IPS DF 19.7 (cell line): ENCODE data around the gene OSBPL7.

ENCODE experiments used
- DNase-seq: peaks from one replicate; pipeline ENCODE4 v3.0.0-alpha.2; 2013; ENCODE audit warnings: low read depth, low spot score

OSBPL7 gene

DNA sequence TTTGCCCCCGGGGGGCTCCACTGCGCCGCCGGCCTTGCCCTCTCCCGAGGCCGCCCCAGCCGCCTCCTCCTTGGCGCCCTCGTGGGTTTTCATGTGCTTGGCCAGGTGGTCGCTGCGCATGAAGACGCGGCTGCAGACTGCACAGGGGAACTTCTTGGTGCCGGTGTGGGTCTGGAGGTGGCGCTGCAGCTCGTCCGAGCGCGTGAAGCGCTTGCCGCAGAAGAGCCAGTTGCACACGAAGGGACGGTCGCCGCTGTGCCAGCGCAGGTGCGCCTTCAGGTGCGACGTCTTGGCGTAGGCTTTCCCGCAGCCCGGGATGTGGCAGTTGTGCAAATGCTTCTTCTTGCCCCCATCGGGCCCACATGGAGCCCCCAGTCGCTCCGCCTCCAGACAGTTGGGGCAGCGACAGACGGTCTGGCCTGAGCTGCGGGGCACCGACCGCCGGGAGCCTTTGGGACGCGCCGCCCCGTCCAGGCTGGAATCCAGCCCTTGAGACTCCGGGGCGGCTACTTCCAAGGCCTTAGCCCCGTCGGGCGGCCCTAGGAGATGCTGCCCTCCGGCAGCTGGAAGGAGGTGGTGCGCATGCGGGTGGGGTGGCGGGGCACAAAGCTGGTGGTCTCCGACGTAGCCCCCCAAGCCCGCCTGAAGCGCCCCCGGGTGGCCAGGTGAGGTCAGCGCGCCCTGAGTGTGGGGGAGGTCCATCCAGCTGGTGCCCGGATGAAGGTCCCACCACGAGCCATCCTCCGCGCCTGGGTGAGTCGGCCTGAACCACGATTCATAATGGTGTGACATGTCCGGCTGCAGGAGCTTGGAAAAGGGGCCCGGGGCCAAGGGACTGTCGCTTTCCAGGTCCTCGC, 26.0 kb upstream of the OSBPL7 start:
- no peak for DNase-seq

- no peak for DNase-seq
Measured at GRCh38 chr17:47846716-47847340, 25.2 kb upstream of the OSBPL7 start.

GRCh38 chr17:47845716-47846075, 24.1 kb upstream of the OSBPL7 start:
- DNase-seq, result no peak

DNA sequence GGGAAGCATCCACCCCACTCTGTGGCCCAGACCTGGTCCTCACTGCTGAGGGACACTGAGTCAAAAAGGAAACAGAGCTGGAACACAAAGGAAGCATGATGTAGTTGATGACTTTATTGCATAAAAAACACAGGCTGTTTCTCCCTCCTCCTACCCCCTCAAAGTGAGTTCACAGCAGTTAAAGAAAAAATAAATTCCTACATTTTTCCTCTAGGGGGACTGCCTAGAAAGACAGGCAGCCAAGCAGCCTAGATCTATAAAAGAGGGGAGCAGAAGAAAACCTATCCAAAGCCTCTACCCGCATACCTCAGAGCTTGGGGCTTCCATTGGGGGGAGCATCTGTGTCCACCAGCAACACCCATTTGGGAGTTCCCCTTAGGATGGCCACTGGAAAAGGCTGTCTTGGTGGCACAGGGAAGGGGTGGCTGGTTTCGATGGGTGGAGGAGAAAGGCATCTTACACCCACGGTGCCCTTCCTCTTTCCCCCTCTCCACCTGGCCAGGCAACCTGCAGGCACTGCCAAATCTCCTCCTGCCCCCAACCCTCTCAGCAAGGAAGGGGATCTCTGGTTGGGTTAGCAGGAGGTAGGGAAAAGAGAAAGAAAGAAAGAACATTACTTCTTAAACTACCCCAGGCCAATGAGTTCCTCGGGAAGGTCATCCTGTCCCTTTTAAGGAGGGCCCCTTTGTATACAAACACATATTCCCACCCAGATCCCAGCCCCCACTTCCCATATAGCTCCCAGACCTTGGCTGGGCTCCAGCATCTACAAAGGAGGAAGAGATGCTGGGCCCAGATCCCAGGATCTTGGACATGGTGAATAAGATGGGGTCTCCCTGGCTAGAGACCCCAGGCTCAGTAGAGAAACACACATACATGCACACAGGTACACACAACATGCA, 23.5 kb upstream of the OSBPL7 start:
- no peak for DNase-seq

- DNase-seq, result no peak
Measured at GRCh38 chr17:47844227-47844626, 22.6 kb upstream of the OSBPL7 start.

DNA sequence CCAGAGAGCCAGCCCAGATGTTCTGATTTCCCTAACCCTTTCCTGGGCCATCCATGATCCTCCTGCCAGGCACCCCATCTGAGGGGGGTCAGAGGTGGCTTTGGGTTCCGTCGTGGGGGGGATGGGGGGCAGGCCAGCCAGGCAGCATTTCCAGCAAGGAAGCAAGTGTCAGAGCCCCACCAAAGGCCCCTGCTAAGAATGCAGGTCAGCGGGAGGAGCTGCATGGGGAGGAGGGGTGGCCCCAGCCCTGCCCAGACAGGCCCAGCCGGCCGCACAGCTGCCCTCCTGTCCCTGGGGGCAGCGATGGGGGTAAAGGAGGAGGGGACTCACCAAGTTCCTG, 21.8 kb upstream of the OSBPL7 start:
- DNase-seq, result no peak

DNA sequence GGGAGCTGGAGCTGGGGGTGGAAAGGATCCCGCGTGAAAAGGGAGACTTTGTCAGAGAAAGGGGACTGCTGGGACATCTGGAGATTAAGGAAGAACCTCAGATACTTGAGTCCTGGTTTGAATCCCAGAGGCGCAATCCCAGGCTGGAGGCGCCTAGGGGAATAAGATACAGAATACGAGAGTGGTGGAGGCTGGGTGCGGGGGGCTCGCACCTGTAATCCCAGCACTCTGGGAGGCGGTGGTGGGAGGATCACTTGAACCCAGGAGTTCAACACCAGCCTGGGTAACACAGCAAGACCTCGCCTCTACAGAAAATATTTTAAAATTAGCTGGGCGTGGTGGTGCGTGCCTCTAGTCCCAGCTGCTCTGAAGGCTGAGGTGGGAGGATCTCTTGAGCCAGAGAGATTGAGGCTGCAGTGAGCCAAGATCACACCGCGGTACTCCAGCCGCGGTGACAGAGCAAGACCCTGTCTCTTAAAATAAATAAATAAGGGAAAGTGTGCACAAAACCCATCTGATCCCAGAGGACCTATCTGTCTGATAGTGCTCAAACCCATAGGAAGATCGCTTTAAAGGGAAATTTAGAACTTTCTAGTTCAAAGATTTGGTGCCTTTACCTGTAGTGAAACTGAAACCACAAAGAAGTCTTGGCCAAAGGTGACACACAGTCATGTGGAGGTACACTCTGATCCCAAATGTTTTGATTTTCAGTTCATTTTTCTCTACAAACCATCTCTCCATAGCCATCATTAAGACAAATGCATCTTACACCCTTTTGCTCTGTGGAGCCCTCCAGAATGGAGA, 20.1 kb upstream of the OSBPL7 start:
- no peak for DNase-seq

DNA sequence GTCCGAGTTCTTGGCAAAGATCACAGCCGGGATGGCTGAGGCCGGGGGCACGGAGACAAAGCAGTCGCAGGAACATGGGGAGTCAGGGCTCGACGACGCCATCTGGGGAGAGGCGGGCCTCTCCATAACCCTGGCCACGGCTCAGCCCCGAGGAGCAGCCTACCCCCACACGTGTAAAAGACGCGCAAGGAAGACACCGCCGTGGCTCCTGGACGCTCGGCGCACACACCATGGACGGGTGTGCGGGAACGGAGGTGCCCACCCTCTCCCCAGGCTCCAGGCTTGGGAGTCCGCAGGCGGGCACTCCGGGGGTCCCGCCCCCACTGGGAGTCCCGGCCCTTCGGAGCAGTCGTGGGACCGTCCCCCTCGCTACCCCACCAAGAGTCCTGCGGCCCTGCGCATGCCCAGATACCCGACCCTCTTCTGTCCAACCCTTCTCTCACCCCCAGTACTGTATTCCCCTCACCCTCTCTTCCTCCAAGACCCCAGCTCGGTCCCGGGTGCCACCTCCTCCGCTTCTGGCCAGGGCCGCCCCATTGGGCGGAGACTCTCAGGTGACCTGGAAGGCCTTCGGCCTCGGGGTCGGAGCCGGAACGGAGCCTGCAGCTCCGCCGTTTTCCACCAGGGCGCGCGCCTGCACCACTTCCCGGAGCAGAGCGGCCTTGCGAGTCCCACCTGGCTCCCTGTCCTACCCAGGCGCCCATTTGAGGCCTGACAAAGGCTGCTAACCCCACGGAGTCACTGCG, 19.3 kb upstream of the OSBPL7 start, which contains the start of gene SCRN2:
TSS of gene SCRN2 (minus strand) at position 532 of the 746 bp plus-strand sequence. CDS start at position 102, 430 bp downstream.
- DNase-seq, result no peak

GRCh38 chr17:47840001-47840741, 18.6 kb upstream of the OSBPL7 start:
- no peak for DNase-seq

- DNase-seq, result no peak
Measured at GRCh38 chr17:47839071-47839470, 17.5 kb upstream of the OSBPL7 start.

- DNase-seq, result no peak
Measured at GRCh38 chr17:47838636-47839035, 17.0 kb upstream of the OSBPL7 start.

GRCh38 chr17:47837401-47838039, 15.9 kb upstream of the OSBPL7 start:
- DNase-seq, result no peak

DNA sequence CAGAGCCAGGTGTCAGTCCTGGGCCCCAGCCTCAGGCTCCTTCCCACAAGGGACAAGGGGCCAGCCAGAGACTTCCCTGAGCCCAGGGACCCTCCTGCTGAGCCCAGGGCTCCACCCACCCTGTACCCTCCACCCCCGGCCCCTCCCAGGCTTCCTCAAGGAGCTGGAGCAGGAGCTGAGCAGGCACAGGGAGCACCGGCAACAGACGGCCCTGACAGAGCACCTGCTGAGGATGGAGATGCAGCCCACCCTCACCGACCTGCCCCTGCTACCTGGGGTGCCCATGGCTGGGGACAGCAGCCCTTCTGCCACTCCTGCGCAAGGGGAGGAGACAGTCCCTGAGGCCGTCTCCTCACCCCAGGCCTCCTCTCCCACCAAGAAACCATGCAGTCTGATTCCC, 15.0 kb upstream of the OSBPL7 start:
- no peak for DNase-seq

DNA sequence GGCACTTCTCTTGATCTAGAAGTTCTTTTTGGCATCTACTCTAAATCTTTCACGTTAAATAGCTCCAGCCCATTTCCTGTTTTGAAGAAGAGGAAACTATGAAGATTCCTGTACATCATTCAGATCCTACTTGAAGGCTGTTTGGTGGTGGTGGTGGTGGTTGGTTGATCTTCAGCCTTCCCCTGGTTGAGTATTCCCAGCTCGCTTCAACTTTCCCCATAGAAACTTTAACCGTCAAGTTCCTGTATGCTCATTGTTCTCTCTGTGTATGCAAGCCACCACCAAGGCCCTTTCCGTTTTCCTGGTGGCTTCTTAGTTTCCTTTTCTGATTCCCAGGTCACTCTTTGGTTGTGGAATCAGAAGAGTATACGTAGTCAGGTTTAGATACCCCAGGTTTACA, 13.2 kb upstream of the OSBPL7 start:
- DNase-seq, result no peak

GRCh38 chr17:47831934-47832327, 10.3 kb upstream of the OSBPL7 start:
- DNase-seq, result no peak

GRCh38 chr17:47831003-47831933, 9.7 kb upstream of the OSBPL7 start, which contains the start of the genes LRRC46 and MRPL10:
TSS of gene LRRC46 (plus strand) at chr17:47831670. CDS start at chr17:47831990, 320 bp downstream.
TSS of gene MRPL10 (minus strand) at chr17:47831541. CDS start at chr17:47831511, 30 bp downstream.
- DNase-seq, result peak; percentile 74

- DNase-seq, result no peak
Measured at GRCh38 chr17:47830396-47831002, 8.9 kb upstream of the OSBPL7 start.

DNA sequence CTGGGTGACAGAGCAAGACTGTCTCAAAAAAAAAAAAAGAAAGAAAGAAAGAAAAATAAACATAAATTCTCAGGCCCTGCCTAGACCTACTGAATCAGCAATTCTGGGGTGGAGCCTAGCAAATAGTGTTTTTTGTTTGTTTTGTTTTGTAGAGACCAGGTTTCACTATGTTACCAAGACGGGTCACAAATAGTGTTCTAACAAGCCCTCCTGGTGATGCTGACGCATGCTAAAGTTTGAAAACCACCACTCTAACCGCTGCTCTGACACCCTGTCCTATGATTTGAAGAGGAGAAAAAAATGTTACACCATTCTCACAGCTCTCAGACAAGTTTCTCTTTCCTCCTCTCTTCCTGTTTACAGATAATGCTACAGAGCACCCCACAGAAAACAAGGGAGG, 8.3 kb upstream of the OSBPL7 start:
- no peak for DNase-seq
